ENCODE results near the gene OR2A5. TPM values are rescaled to one million over a fixed set of nuclear protein-coding genes. Genes with fewer than 3 reads are reported as not detected.

OR2A5 gene
- total and polyA plus RNA-seq, 9 of the 15 experiments (the other 6 are each of a cell fraction or from before 2014, with no cell fraction given) = not detected

DNA sequence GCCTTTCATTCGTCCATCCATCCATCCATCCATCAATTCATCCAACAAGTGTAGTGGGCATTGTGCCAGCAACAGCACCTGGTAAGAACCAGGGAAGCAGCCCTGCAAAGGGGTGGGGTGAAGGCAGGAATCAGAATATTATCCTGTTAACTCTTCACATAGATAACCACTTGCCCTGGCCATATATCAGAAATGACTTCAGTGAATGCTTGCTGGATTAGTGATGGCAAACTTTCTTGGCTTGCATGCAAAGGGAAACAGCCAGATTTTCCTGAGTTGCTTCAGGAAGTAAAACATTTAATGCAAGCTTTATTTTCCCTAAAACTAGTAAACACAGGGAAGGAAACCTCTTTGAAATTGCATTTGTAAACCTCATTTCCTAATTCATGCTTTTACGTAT lies 743 bp downstream of the OR2A5 start (continued):
- TF ChIP-seq, protein P1, sequence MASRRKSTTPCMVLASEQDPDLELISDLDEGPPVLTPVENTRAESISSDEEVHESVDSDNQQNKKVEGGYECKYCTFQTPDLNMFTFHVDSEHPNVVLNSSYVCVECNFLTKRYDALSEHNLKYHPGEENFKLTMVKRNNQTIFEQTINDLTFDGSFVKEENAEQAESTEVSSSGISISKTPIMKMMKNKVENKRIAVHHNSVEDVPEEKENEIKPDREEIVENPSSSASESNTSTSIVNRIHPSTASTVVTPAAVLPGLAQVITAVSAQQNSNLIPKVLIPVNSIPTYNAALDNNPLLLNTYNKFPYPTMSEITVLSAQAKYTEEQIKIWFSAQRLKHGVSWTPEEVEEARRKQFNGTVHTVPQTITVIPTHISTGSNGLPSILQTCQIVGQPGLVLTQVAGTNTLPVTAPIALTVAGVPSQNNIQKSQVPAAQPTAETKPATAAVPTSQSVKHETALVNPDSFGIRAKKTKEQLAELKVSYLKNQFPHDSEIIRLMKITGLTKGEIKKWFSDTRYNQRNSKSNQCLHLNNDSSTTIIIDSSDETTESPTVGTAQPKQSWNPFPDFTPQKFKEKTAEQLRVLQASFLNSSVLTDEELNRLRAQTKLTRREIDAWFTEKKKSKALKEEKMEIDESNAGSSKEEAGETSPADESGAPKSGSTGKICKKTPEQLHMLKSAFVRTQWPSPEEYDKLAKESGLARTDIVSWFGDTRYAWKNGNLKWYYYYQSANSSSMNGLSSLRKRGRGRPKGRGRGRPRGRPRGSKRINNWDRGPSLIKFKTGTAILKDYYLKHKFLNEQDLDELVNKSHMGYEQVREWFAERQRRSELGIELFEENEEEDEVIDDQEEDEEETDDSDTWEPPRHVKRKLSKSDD (conservative IDR thresholded peaks at IDR 0.05; ENCODE audit: low read length) = no peak
- TF ChIP-seq, protein P2, sequence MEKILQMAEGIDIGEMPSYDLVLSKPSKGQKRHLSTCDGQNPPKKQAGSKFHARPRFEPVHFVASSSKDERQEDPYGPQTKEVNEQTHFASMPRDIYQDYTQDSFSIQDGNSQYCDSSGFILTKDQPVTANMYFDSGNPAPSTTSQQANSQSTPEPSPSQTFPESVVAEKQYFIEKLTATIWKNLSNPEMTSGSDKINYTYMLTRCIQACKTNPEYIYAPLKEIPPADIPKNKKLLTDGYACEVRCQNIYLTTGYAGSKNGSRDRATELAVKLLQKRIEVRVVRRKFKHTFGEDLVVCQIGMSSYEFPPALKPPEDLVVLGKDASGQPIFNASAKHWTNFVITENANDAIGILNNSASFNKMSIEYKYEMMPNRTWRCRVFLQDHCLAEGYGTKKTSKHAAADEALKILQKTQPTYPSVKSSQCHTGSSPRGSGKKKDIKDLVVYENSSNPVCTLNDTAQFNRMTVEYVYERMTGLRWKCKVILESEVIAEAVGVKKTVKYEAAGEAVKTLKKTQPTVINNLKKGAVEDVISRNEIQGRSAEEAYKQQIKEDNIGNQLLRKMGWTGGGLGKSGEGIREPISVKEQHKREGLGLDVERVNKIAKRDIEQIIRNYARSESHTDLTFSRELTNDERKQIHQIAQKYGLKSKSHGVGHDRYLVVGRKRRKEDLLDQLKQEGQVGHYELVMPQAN (IDR thresholded peaks at IDR 0.05; ENCODE audit: borderline replicate concordance) = no peak
- TF ChIP-seq CBX5 (IDR thresholded peaks at IDR 0.05; ENCODE audit: borderline replicate concordance, low read depth) (no peak), MAFK (IDR thresholded peaks at IDR 0.05; ENCODE audit: low read length) (no peak), SAP30 (IDR thresholded peaks at IDR 0.05; ENCODE audit: borderline replicate concordance, insufficient read depth, low read depth, low read length, poor library complexity, severe bottlenecking) (no peak)
- TF ChIP-seq, protein P3, sequence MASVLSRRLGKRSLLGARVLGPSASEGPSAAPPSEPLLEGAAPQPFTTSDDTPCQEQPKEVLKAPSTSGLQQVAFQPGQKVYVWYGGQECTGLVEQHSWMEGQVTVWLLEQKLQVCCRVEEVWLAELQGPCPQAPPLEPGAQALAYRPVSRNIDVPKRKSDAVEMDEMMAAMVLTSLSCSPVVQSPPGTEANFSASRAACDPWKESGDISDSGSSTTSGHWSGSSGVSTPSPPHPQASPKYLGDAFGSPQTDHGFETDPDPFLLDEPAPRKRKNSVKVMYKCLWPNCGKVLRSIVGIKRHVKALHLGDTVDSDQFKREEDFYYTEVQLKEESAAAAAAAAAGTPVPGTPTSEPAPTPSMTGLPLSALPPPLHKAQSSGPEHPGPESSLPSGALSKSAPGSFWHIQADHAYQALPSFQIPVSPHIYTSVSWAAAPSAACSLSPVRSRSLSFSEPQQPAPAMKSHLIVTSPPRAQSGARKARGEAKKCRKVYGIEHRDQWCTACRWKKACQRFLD (CRISPR knock-in tag; IDR thresholded peaks at IDR 0.05) = no peak
- TF ChIP-seq, protein P4, sequence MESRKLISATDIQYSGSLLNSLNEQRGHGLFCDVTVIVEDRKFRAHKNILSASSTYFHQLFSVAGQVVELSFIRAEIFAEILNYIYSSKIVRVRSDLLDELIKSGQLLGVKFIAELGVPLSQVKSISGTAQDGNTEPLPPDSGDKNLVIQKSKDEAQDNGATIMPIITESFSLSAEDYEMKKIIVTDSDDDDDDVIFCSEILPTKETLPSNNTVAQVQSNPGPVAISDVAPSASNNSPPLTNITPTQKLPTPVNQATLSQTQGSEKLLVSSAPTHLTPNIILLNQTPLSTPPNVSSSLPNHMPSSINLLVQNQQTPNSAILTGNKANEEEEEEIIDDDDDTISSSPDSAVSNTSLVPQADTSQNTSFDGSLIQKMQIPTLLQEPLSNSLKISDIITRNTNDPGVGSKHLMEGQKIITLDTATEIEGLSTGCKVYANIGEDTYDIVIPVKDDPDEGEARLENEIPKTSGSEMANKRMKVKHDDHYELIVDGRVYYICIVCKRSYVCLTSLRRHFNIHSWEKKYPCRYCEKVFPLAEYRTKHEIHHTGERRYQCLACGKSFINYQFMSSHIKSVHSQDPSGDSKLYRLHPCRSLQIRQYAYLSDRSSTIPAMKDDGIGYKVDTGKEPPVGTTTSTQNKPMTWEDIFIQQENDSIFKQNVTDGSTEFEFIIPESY (CRISPR knock-in tag; IDR thresholded peaks at IDR 0.05) = no peak

Data from K562 (cell line).